ENCODE data around the gene TTC7B.

TTC7B gene

DNA sequence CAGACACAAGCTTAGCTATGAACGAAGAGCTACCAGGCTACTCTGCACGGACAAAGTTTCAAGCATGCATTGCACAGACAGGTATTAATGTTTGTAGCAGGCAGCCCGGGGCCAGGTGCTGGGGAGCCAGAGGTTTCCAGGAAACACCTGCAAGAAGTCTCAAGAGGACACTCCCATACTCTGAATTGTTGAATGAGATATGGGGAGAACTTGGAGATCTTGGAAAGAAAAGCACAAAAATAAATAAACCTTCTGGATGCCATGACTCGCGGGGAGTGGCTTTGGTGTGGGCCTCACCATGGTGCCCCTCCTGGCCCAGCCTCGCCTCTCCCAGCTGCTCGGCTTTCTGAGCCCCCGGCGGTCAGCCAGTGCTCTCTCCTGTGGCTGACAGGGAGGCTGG is 186.8 kb downstream of the TTC7B start:
- peaks cover 38% of the 10 kb centered on the region for H3K4me1 Mint-ChIP-seq
- no peak overlapping the region for H3K27ac Mint-ChIP-seq
- H3K9me3 Mint-ChIP-seq = no peaks in the 10 kb centered on the region
- no peak overlapping the region for H3K4me3 Mint-ChIP-seq
- peaks cover 5% of the 10 kb centered on the region for H3K36me3 Mint-ChIP-seq (ENCODE audit: low read depth)
- no peak for DNase-seq
- TF ChIP-seq, protein P1, sequence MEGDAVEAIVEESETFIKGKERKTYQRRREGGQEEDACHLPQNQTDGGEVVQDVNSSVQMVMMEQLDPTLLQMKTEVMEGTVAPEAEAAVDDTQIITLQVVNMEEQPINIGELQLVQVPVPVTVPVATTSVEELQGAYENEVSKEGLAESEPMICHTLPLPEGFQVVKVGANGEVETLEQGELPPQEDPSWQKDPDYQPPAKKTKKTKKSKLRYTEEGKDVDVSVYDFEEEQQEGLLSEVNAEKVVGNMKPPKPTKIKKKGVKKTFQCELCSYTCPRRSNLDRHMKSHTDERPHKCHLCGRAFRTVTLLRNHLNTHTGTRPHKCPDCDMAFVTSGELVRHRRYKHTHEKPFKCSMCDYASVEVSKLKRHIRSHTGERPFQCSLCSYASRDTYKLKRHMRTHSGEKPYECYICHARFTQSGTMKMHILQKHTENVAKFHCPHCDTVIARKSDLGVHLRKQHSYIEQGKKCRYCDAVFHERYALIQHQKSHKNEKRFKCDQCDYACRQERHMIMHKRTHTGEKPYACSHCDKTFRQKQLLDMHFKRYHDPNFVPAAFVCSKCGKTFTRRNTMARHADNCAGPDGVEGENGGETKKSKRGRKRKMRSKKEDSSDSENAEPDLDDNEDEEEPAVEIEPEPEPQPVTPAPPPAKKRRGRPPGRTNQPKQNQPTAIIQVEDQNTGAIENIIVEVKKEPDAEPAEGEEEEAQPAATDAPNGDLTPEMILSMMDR (IDR thresholded peaks at IDR 0.05) = no peak
- peaks cover 10% of the 10 kb centered on the region for H3K27me3 Mint-ChIP-seq (ENCODE audit: low read depth, poor library complexity)

DNA sequence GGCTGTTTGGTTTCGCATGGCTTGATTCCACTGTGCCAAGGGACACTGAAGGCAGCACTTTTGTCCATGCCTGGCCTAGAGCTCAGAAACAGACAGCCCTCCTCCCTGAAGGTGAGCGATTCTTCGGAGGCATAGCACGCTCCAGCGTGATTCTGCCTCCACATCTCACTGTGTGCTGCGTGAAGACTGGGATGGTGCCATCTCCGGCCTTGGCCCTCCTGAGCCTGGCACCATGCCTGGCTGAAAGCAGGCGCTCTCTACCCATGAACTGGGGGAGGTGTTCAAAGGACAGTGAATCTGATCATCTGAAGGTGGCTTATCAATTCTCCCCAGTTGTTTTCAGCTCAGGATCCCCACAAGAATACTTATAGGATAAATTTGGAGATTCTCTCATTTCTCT is 187.4 kb downstream of the TTC7B start:
- H3K4me1 Mint-ChIP-seq = peaks cover 41% of the 10 kb centered on the region
- no peaks in the 10 kb centered on the region for H3K36me3 Mint-ChIP-seq (ENCODE audit: low read depth)
- H3K9me3 Mint-ChIP-seq = no peaks in the 10 kb centered on the region
- H3K27me3 Mint-ChIP-seq (ENCODE audit: low read depth, poor library complexity) = peaks cover 10% of the 10 kb centered on the region
- no peak overlapping the region for H3K27ac Mint-ChIP-seq
- DNase-seq = no peak
- no peak overlapping the region for H3K4me3 Mint-ChIP-seq
- TF ChIP-seq, protein P1 (IDR thresholded peaks at IDR 0.05) = no peak

DNA sequence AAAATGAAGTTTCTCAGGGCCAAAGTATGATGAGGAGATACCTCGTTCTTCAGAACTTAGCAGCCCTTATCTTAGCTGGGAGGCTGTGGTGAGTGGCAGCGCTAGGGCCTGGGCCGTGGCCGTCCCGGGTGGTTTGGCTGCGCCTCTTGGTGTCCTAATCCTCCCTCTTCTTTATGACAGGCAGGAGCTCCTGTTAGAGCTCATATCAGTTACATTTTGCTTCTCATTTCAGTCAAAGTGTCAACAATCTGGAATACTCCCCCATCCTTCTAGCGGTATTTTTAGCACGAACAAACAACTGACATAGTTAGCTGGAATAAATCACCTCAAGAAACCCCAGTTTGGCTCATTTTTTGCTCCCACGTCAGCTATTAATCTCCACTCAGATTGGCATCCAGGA is 188.8 kb downstream of the TTC7B start:
- H3K27ac Mint-ChIP-seq = peak overlapping the region; percentile 78
- TF ChIP-seq, protein P1 (IDR thresholded peaks at IDR 0.05) = no peak
- no peaks in the 10 kb centered on the region for H3K9me3 Mint-ChIP-seq
- H3K36me3 Mint-ChIP-seq (ENCODE audit: low read depth) = no peaks in the 10 kb centered on the region
- no peak for DNase-seq
- H3K27me3 Mint-ChIP-seq (ENCODE audit: low read depth, poor library complexity) = peaks cover 14% of the 10 kb centered on the region
- peaks cover 41% of the 10 kb centered on the region for H3K4me1 Mint-ChIP-seq
- no peak overlapping the region for H3K4me3 Mint-ChIP-seq

DNA sequence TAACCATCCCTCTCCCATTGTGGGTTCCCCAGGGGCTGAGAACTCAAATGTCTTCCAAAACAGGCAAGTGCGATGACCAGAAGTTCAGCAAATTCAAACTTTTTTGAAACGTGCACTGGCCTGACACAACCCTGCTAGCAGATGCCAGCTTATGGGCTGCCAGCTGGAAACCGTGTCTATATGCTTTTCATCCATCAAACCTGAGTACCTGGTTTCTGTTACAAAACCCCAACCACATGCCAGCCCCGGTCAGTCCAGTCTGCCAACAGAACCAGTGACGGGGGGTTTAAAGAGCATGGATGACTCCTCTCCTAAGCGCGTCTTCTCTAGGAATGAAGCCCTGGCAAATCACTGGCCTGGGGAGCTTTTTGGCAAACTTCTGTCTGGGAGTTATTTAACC is 189.7 kb downstream of the TTC7B start:
- no peak for DNase-seq
- no peaks in the 10 kb centered on the region for H3K36me3 Mint-ChIP-seq (ENCODE audit: low read depth)
- no peak overlapping the region for H3K27ac Mint-ChIP-seq
- no peak overlapping the region for H3K4me3 Mint-ChIP-seq
- no peaks in the 10 kb centered on the region for H3K9me3 Mint-ChIP-seq
- H3K4me1 Mint-ChIP-seq = peaks cover 41% of the 10 kb centered on the region
- TF ChIP-seq, protein P1 (IDR thresholded peaks at IDR 0.05) = no peak
- peaks cover 11% of the 10 kb centered on the region for H3K27me3 Mint-ChIP-seq (ENCODE audit: low read depth, poor library complexity)

DNA sequence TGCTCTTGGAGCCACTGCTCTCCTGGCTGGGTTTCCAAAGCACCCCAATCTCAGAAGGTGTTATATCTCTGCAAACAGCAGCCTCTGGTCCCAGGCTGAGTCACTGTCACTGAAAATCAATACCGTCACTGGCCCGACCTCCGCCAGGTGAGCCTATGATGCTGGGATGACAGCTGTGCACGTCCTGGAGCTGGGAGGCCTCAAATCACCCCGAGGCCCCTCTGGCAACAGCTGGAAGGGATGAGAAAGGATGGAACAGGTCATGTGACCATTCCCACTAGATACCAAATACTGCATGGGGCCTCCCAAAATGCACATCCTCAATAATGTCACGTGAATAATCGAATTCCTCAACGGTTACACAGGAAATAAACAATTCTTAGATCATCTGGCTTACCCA is 190.8 kb downstream of the TTC7B start:
- DNase-seq = no peak
- Mint-ChIP-seq H3K9me3 (no peaks in the 10 kb centered on the region), H3K36me3 (ENCODE audit: low read depth) (peaks cover 5% of the 10 kb centered on the region), H3K4me1 (peaks cover 41% of the 10 kb centered on the region), H3K27ac (no peak overlapping the region), H3K4me3 (no peak overlapping the region), H3K27me3 (ENCODE audit: low read depth, poor library complexity) (peaks cover 11% of the 10 kb centered on the region)
- TF ChIP-seq, protein P1 (IDR thresholded peaks at IDR 0.05) = no peak

DNA sequence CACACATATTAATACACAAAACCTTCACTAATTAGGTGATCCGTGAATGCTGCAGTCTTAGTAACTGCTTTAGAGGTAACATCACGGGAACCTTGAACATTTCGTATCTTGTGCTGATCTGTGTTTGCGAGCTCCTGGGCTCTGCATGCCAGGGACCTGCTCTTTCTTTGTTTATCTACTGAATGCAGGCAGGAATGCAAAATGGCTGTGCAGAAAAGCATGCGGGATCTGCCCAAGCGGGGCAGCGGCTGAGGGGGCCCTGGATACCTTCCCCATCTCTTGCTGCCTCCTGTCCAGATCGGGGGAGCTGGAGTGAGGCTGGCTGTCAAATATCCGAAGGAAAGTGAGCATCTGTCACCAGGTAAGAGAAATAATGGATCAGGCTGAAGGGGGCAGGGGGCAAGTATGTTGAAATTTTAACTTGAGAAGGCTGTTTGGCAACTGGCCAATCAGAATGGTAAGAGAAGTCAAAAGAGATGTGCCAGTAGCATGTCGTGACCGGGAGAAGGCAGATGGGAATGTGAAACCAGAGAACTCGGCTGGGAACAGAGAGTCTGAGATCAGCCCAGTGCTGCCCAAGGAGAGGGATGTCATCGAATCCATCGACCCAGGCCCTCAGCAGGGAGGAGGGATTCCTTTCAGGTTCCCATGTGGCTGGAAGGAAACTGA is 191.4 kb downstream of the TTC7B start:
- Mint-ChIP-seq H3K4me3 (no peak overlapping the region), H3K27me3 (ENCODE audit: low read depth, poor library complexity) (peaks cover 15% of the 10 kb centered on the region), H3K36me3 (ENCODE audit: low read depth) (peaks cover 5% of the 10 kb centered on the region), H3K4me1 (peaks cover 41% of the 10 kb centered on the region), H3K27ac (peak overlapping the region; percentile 34), H3K9me3 (no peaks in the 10 kb centered on the region)
- TF ChIP-seq, protein P1 (IDR thresholded peaks at IDR 0.05) = no peak
- DNase-seq = peak; percentile 31
